GM23338 (cell line): ENCODE data around the gene FLT1. TPM values are rescaled to one million over a fixed set of nuclear protein-coding genes. Genes with fewer than 3 reads are reported as not detected.

ENCODE experiments used
- ATAC-seq: fragments of 200-7000 bp; cut with Tn5 transposase; 3 replicates; pipeline ENCODE4 v1.9.1; 2020
- DNase-seq: peaks from one replicate; pipeline ENCODE4 v3.0.0-alpha.2; 2015; ENCODE audit warnings: low spot score
- H2AFZ ChIP-seq: fragments of 200-600 bp; sonication (generic); 2 replicates; pipeline ENCODE4 v1.8.0; 2016; ENCODE audit warnings: antibody characterized with exemption, mild to moderate bottlenecking, moderate library complexity
- H3F3A ChIP-seq: fragments of 200-600 bp; sonication (generic); replicated peaks from 2 replicates; pipeline ENCODE4 v1.8.0; 2017; ENCODE audit warnings: antibody characterized with exemption, mixed run types, low read depth
- H3K27ac ChIP-seq: fragments of 200-600 bp; sonication (generic); 2 replicates; pipeline ENCODE4 v1.6.1; 2016; ENCODE audit warnings: low read depth
- H3K27me3 ChIP-seq: fragments of 200-600 bp; sonication (generic); 2 replicates; pipeline ENCODE4 v1.8.0; 2016; ENCODE audit warnings: mild to moderate bottlenecking, mixed run types, moderate library complexity; ENCODE audit not compliant: insufficient read depth
- H3K36me3 ChIP-seq: fragments of 200-600 bp; sonication (generic); 2 replicates; pipeline ENCODE4 v1.8.0; 2016; ENCODE audit warnings: mild to moderate bottlenecking; ENCODE audit not compliant: insufficient read depth
- H3K4me1 ChIP-seq: fragments of 200-600 bp; sonication (generic); 2 replicates; pipeline ENCODE4 v1.8.0; 2016; ENCODE audit warnings: mild to moderate bottlenecking, moderate library complexity; ENCODE audit not compliant: insufficient read depth
- H3K4me2 ChIP-seq: fragments of 200-600 bp; sonication (generic); 2 replicates; pipeline ENCODE4 v1.7.1; 2017; ENCODE audit warnings: mixed run types
- H3K4me3 ChIP-seq: fragments of 200-600 bp; sonication (generic); 2 replicates; pipeline ENCODE4 v1.6.1; 2016; ENCODE audit warnings: mixed run types
- H3K79me2 ChIP-seq: fragments of 200-600 bp; sonication (generic); replicated peaks from 2 replicates; pipeline ENCODE4 v1.8.0; 2017; ENCODE audit warnings: mild to moderate bottlenecking; ENCODE audit not compliant: insufficient read depth
- H3K9me2 ChIP-seq: fragments of 200-600 bp; sonication (generic); 2 replicates; pipeline ENCODE4 v1.8.0; 2017; ENCODE audit not compliant: insufficient read depth
- H4K20me1 ChIP-seq: fragments of 200-600 bp; sonication (generic); replicated peaks from 2 replicates; pipeline ENCODE4 v1.8.0; 2017; ENCODE audit warnings: mild to moderate bottlenecking; ENCODE audit not compliant: insufficient read depth
- H3K27ac Mint-ChIP-seq: 2 replicates; pipeline ENCODE4 v1.8.0; 2020; ENCODE audit warnings: inconsistent platforms, mild to moderate bottlenecking, moderate library complexity, mixed read lengths
- H3K27me3 Mint-ChIP-seq: 3 replicates; pipeline ENCODE4 v1.8.0; 2022; ENCODE audit warnings: low read depth, mild to moderate bottlenecking, moderate library complexity, mixed read lengths, inconsistent platforms; ENCODE audit not compliant: insufficient read depth, poor library complexity
- H3K36me3 Mint-ChIP-seq: 3 replicates; pipeline ENCODE4 v1.8.0; 2021; ENCODE audit warnings: low read depth, mild to moderate bottlenecking, inconsistent platforms, moderate library complexity, mixed read lengths
- H3K4me1 Mint-ChIP-seq: 3 replicates; pipeline ENCODE4 v1.8.0; 2020; ENCODE audit warnings: mild to moderate bottlenecking, inconsistent platforms, mixed read lengths
- H3K4me3 Mint-ChIP-seq: 3 replicates; pipeline ENCODE4 v1.8.0; 2021; ENCODE audit warnings: moderate library complexity, mild to moderate bottlenecking, inconsistent platforms, mixed read lengths
- H3K9me3 Mint-ChIP-seq: 3 replicates; pipeline ENCODE4 v1.8.0; 2020; ENCODE audit warnings: moderate library complexity, mild to moderate bottlenecking, inconsistent platforms, mixed read lengths
- CREB1 ChIP-seq: fragments of 250-450 bp; sonication (Bioruptor Pico); IDR thresholded peaks from 2 replicates; pipeline ENCODE4 v1.5.0; 2020; ENCODE audit warnings: low read depth, mild to moderate bottlenecking, moderate library complexity
- EZH2 ChIP-seq: fragments of 200-600 bp; sonication (generic); IDR thresholded peaks from one replicate; pipeline ENCODE4 v1.8.0; 2017; ENCODE audit warnings: antibody characterized with exemption, mild to moderate bottlenecking, low read depth; ENCODE audit not compliant: unreplicated experiment
- EZH2phosphoT487 ChIP-seq: fragments of 200-600 bp; sonication (generic); IDR thresholded peaks from one replicate; pipeline ENCODE4 v1.8.1; 2018; ENCODE audit warnings: antibody characterized with exemption; ENCODE audit not compliant: unreplicated experiment
- JUNB ChIP-seq: IDR thresholded peaks from one replicate; pipeline ENCODE4 v1.6.1; 2016; ENCODE audit warnings: antibody characterized with exemption; ENCODE audit not compliant: unreplicated experiment
- NANOG ChIP-seq: IDR thresholded peaks from 2 replicates; pipeline ENCODE4 v1.6.1; 2016; ENCODE audit warnings: antibody characterized with exemption, borderline replicate concordance
- POLR2AphosphoS5 ChIP-seq: IDR thresholded peaks from 2 replicates; pipeline ENCODE4 v1.6.1; 2016; ENCODE audit warnings: antibody characterized with exemption, low read depth
- STAT1 ChIP-seq: IDR thresholded peaks from one replicate; pipeline ENCODE4 v1.6.1; 2016; ENCODE audit warnings: antibody characterized with exemption; ENCODE audit not compliant: unreplicated experiment
- ZNF114 ChIP-seq: fragments of 250-450 bp; sonication (Bioruptor Pico); IDR thresholded peaks from 2 replicates; pipeline ENCODE4 v1.5.0; 2020; ENCODE audit warnings: mild to moderate bottlenecking, moderate library complexity
- ZNF331 ChIP-seq: fragments of 250-450 bp; sonication (Bioruptor Pico); IDR thresholded peaks from 2 replicates; pipeline ENCODE4 v1.5.0; 2020; ENCODE audit warnings: low read depth, mild to moderate bottlenecking, moderate library complexity
- polyA plus RNA-seq: library from polyadenylated mRNA; unstranded; fragments of >200 nt; fragmentation: Nextera tagmentation; extraction: Ambion mirVana; gene quantifications from 2 replicates; pipeline ENCODE4 v1.2.1, GENCODE V29; 2016
- total RNA-seq: library from RNA; depleted of rRNA; stranded (reverse); fragments of >200 nt; shearing (Covaris generic); gene quantifications from 2 replicates; pipeline ENCODE4 v1.2.3, GENCODE V29; 2014
- TF ChIP-seq, protein P1 (sequence below), 2 experiments: fragments of 200-600 bp in 1 of 2; sonication (generic) in 1 of 2; conservative IDR thresholded peaks; 2 replicates each; pipeline versions ENCODE4 v1.5.1 to v1.6.1; 2016 to 2017; ENCODE audit warnings: antibody characterized with exemption in 2 of 2, low read depth in 2 of 2, mild to moderate bottlenecking in 2 of 2, moderate library complexity in 1 of 2
- TF ChIP-seq, protein P2 (sequence below): fragments of 250-450 bp; sonication (Bioruptor Pico); IDR thresholded peaks from 2 replicates; pipeline ENCODE4 v1.5.0; 2020; ENCODE audit warnings: mild to moderate bottlenecking, moderate library complexity
- TF ChIP-seq, protein P3 (sequence below): IDR thresholded peaks from one replicate; pipeline ENCODE4 v1.6.1; 2018; ENCODE audit warnings: antibody characterized with exemption; ENCODE audit not compliant: unreplicated experiment
- TF ChIP-seq, protein P4 (sequence below): IDR thresholded peaks from 2 replicates; pipeline ENCODE4 v1.6.1; 2016; ENCODE audit warnings: antibody characterized with exemption

FLT1 gene
- total and polyA plus RNA-seq, 2 experiments from 2014 or later, result 26.8 to 116 TPM

DNA sequence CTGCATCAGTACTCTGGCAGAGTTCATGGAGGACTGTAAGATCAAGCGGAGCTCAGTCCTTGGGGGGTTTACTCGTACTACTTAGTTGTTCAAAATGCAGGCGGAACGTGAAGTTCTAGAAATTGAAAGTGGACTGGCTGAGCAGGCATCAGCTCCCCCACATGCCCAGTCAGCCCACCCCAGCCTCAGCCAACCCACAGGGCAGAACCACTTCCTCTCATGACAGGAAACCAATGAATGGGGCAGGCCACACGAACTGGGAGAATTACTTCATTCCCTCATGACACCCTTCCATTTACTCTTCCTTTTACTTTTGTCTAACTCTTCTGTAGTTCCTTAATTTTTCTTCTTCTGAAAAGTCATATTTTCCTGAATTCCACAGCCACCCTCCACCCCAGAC lies 71.9 kb downstream of the FLT1 start:
- H3K27ac ChIP-seq, result peak overlapping the region; percentile 45; the same call in 1 of the 2 replicates
- Mint-ChIP-seq H3K27me3 (no peaks in the 10 kb centered on the region), H3K9me3 (no peaks in the 10 kb centered on the region), H3K27ac (peak overlapping the region; percentile 83), H3K4me3 (no peak overlapping the region), H3K36me3 (peaks cover 92% of the 10 kb centered on the region), H3K4me1 (peaks cover 49% of the 10 kb centered on the region)
- no peaks in the 10 kb centered on the region for H3K9me2 ChIP-seq
- peaks cover 16% of the 10 kb centered on the region for H3K4me1 ChIP-seq
- H3K36me3 ChIP-seq, result peaks cover 41% of the 10 kb centered on the region
- H3K4me3 ChIP-seq, result no peak overlapping the region
- ATAC-seq (no peak), DNase-seq (no peak)
- no peak overlapping the region for H2AFZ ChIP-seq
- H3K4me2 ChIP-seq, result no peak overlapping the region
- H4K20me1 ChIP-seq, result no peaks in the 10 kb centered on the region
- peaks cover 28% of the 10 kb centered on the region for H3K79me2 ChIP-seq
- H3F3A ChIP-seq, result no peaks in the 10 kb centered on the region
- TF ChIP-seq, protein P1, sequence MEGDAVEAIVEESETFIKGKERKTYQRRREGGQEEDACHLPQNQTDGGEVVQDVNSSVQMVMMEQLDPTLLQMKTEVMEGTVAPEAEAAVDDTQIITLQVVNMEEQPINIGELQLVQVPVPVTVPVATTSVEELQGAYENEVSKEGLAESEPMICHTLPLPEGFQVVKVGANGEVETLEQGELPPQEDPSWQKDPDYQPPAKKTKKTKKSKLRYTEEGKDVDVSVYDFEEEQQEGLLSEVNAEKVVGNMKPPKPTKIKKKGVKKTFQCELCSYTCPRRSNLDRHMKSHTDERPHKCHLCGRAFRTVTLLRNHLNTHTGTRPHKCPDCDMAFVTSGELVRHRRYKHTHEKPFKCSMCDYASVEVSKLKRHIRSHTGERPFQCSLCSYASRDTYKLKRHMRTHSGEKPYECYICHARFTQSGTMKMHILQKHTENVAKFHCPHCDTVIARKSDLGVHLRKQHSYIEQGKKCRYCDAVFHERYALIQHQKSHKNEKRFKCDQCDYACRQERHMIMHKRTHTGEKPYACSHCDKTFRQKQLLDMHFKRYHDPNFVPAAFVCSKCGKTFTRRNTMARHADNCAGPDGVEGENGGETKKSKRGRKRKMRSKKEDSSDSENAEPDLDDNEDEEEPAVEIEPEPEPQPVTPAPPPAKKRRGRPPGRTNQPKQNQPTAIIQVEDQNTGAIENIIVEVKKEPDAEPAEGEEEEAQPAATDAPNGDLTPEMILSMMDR (conservative IDR thresholded peaks at IDR 0.05; ENCODE audit: low read depth in 2 of 2), result no peak
- TF ChIP-seq, protein P2, sequence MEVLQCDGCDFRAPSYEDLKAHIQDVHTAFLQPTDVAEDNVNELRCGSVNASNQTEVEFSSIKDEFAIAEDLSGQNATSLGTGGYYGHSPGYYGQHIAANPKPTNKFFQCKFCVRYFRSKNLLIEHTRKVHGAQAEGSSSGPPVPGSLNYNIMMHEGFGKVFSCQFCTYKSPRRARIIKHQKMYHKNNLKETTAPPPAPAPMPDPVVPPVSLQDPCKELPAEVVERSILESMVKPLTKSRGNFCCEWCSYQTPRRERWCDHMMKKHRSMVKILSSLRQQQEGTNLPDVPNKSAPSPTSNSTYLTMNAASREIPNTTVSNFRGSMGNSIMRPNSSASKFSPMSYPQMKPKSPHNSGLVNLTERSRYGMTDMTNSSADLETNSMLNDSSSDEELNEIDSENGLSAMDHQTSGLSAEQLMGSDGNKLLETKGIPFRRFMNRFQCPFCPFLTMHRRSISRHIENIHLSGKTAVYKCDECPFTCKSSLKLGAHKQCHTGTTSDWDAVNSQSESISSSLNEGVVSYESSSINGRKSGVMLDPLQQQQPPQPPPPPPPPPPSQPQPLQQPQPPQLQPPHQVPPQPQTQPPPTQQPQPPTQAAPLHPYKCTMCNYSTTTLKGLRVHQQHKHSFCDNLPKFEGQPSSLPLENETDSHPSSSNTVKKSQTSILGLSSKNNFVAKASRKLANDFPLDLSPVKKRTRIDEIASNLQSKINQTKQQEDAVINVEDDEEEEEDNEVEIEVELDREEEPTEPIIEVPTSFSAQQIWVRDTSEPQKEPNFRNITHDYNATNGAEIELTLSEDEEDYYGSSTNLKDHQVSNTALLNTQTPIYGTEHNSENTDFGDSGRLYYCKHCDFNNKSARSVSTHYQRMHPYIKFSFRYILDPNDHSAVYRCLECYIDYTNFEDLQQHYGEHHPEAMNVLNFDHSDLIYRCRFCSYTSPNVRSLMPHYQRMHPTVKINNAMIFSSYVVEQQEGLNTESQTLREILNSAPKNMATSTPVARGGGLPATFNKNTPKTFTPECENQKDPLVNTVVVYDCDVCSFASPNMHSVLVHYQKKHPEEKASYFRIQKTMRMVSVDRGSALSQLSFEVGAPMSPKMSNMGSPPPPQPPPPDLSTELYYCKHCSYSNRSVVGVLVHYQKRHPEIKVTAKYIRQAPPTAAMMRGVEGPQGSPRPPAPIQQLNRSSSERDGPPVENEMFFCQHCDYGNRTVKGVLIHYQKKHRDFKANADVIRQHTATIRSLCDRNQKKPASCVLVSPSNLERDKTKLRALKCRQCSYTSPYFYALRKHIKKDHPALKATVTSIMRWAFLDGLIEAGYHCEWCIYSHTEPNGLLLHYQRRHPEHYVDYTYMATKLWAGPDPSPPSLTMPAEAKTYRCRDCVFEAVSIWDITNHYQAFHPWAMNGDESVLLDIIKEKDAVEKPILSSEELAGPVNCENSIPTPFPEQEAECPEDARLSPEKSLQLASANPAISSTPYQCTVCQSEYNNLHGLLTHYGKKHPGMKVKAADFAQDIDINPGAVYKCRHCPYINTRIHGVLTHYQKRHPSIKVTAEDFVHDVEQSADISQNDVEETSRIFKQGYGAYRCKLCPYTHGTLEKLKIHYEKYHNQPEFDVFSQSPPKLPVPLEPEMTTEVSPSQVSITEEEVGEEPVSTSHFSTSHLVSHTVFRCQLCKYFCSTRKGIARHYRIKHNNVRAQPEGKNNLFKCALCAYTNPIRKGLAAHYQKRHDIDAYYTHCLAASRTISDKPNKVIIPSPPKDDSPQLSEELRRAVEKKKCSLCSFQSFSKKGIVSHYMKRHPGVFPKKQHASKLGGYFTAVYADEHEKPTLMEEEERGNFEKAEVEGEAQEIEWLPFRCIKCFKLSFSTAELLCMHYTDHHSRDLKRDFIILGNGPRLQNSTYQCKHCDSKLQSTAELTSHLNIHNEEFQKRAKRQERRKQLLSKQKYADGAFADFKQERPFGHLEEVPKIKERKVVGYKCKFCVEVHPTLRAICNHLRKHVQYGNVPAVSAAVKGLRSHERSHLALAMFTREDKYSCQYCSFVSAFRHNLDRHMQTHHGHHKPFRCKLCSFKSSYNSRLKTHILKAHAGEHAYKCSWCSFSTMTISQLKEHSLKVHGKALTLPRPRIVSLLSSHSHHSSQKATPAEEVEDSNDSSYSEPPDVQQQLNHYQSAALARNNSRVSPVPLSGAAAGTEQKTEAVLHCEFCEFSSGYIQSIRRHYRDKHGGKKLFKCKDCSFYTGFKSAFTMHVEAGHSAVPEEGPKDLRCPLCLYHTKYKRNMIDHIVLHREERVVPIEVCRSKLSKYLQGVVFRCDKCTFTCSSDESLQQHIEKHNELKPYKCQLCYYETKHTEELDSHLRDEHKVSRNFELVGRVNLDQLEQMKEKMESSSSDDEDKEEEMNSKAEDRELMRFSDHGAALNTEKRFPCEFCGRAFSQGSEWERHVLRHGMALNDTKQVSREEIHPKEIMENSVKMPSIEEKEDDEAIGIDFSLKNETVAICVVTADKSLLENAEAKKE, result no peak
- TF ChIP-seq, protein P3, sequence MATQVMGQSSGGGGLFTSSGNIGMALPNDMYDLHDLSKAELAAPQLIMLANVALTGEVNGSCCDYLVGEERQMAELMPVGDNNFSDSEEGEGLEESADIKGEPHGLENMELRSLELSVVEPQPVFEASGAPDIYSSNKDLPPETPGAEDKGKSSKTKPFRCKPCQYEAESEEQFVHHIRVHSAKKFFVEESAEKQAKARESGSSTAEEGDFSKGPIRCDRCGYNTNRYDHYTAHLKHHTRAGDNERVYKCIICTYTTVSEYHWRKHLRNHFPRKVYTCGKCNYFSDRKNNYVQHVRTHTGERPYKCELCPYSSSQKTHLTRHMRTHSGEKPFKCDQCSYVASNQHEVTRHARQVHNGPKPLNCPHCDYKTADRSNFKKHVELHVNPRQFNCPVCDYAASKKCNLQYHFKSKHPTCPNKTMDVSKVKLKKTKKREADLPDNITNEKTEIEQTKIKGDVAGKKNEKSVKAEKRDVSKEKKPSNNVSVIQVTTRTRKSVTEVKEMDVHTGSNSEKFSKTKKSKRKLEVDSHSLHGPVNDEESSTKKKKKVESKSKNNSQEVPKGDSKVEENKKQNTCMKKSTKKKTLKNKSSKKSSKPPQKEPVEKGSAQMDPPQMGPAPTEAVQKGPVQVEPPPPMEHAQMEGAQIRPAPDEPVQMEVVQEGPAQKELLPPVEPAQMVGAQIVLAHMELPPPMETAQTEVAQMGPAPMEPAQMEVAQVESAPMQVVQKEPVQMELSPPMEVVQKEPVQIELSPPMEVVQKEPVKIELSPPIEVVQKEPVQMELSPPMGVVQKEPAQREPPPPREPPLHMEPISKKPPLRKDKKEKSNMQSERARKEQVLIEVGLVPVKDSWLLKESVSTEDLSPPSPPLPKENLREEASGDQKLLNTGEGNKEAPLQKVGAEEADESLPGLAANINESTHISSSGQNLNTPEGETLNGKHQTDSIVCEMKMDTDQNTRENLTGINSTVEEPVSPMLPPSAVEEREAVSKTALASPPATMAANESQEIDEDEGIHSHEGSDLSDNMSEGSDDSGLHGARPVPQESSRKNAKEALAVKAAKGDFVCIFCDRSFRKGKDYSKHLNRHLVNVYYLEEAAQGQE, result no peak
- TF ChIP-seq EZH2 (no peak), JUNB (no peak), POLR2AphosphoS5 (no peak), CREB1 (CRISPR knock-in tag) (no peak), STAT1 (no peak), NANOG (no peak), EZH2phosphoT487 (no peak), ZNF114 (CRISPR knock-in tag) (no peak), ZNF331 (no peak)
- TF ChIP-seq, protein P4, sequence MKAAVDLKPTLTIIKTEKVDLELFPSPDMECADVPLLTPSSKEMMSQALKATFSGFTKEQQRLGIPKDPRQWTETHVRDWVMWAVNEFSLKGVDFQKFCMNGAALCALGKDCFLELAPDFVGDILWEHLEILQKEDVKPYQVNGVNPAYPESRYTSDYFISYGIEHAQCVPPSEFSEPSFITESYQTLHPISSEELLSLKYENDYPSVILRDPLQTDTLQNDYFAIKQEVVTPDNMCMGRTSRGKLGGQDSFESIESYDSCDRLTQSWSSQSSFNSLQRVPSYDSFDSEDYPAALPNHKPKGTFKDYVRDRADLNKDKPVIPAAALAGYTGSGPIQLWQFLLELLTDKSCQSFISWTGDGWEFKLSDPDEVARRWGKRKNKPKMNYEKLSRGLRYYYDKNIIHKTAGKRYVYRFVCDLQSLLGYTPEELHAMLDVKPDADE, result no peak
- H3K27me3 ChIP-seq, result no peaks in the 10 kb centered on the region
